ENCODE results near the gene ITIH3. TPM values are rescaled to one million over a fixed set of nuclear protein-coding genes. Genes with fewer than 3 reads are reported as not detected.

ITIH3 gene
- total RNA-seq, 4 donors from 2014 or later = 0.83 to 3.2 (median 1.5) TPM

- H3K4me1 ChIP-seq = no peaks in the 10 kb centered on the region
- H3K27me3 ChIP-seq = peaks cover 0 to 5% (median 0%) of the 10 kb centered on the region in 4 donors
- H3K9me3 ChIP-seq = no peaks in the 10 kb centered on the region
- no peak overlapping the region for H3K27ac ChIP-seq (replicated peaks in 1 of 4)
- WGBS = 90% methylated on average over 10 of the region's 11 CpGs
- no peak overlapping the region for H3K4me3 ChIP-seq
- DNase-seq (ENCODE audit: extremely low spot score) = no peak
- no peaks in the 10 kb centered on the region for H3K36me3 ChIP-seq
- TF ChIP-seq POLR2AphosphoS5 (IDR thresholded peaks at IDR 0.05) (no peak), EP300 (IDR thresholded peaks at IDR 0.05) (no peak), POLR2A (IDR thresholded peaks at IDR 0.05; ENCODE audit: low read depth) (no peak), CTCF (IDR thresholded peaks at IDR 0.05) (no peak)
- intact Hi-C loops (cut with DNase I) = no loop called here
Observed at GRCh38 chr3:52787246-52787645, 7.3 kb upstream of the ITIH3 start.

- DNase-seq (ENCODE audit: extremely low spot score) = no peak
- Histone ChIP-seq H3K4me1 (no peaks in the 10 kb centered on the region), H3K27me3 (peaks cover 0 to under 1% (median 0%) of the 10 kb centered on the region in 4 donors), H3K9me3 (no peaks in the 10 kb centered on the region), H3K4me3 (no peak overlapping the region), H3K36me3 (no peaks in the 10 kb centered on the region), H3K27ac (replicated peaks in 1 of 4) (no peak overlapping the region)
- intact Hi-C loops (cut with DNase I) = no loop called here
- no peak for TF ChIP-seq EP300 (IDR thresholded peaks at IDR 0.05)
- no peak for TF ChIP-seq POLR2A (IDR thresholded peaks at IDR 0.05; ENCODE audit: low read depth)
- no peak for TF ChIP-seq CTCF (IDR thresholded peaks at IDR 0.05)
- TF ChIP-seq POLR2AphosphoS5 (IDR thresholded peaks at IDR 0.05) = no peak
- 71% methylated on average over 17 of the region's 17 CpGs for WGBS
Observed at GRCh38 chr3:52787672-52788625, 6.6 kb upstream of the ITIH3 start.

- H3K9me3 ChIP-seq = no peaks in the 10 kb centered on the region
- H3K27me3 ChIP-seq = no peaks in the 10 kb centered on the region
- TF ChIP-seq POLR2A (IDR thresholded peaks at IDR 0.05; ENCODE audit: low read depth) (no peak), CTCF (IDR thresholded peaks at IDR 0.05) (no peak), EP300 (IDR thresholded peaks at IDR 0.05) (no peak), POLR2AphosphoS5 (IDR thresholded peaks at IDR 0.05) (no peak)
- no peak overlapping the region for H3K4me3 ChIP-seq
- no peak overlapping the region for H3K27ac ChIP-seq (replicated peaks in 1 of 4)
- intact Hi-C loops (cut with DNase I) = no loop called here
- no peaks in the 10 kb centered on the region for H3K4me1 ChIP-seq
- no peaks in the 10 kb centered on the region for H3K36me3 ChIP-seq
- 85% methylated on average over 16 of the region's 16 CpGs for WGBS
- DNase-seq (ENCODE audit: extremely low spot score) = no peak
Observed at GRCh38 chr3:52788890-52789745, 5.5 kb upstream of the ITIH3 start.

- no peak overlapping the region for H3K4me3 ChIP-seq
- no peak for DNase-seq (ENCODE audit: extremely low spot score)
- H3K27ac ChIP-seq (replicated peaks in 1 of 4) = no peak overlapping the region
- TF ChIP-seq POLR2A (IDR thresholded peaks at IDR 0.05; ENCODE audit: low read depth) = no peak
- TF ChIP-seq POLR2AphosphoS5 (IDR thresholded peaks at IDR 0.05) = no peak
- no peak for TF ChIP-seq CTCF (IDR thresholded peaks at IDR 0.05)
- no peaks in the 10 kb centered on the region for H3K4me1 ChIP-seq
- H3K9me3 ChIP-seq = no peaks in the 10 kb centered on the region
- H3K27me3 ChIP-seq = no peaks in the 10 kb centered on the region
- no peaks in the 10 kb centered on the region for H3K36me3 ChIP-seq
- WGBS = 91% methylated on average over 4 of the region's 6 CpGs
- intact Hi-C loops (cut with DNase I) = no loop called here
Observed at GRCh38 chr3:52789746-52790040, 4.9 kb upstream of the ITIH3 start.

Measured in esophagus muscularis mucosa (tissue), 4 donors.